NCI-H2227 (cell line): Measurements from ENCODE around the gene ESAM.
A peak's percentile ranks its signal among the peaks of the same experiment; 100 is the strongest.
"Not testable (repeated sequence)": the region's sequence is repeated elsewhere in the genome, so short reads cannot be mapped to it uniquely, and the experiment has no call there.

Experiments
- DNase-seq: peaks from one replicate; lab custom pipeline; 2025; ENCODE audit not compliant: unreplicated experiment; lab: John Stamatoyannopoulos, UW

Gene ESAM

GRCh38 chr11:124776865-124777645 is 15.0 kb upstream of the ESAM start:
- no peak for DNase-seq

GRCh38 chr11:124770959-124771358 is 8.9 kb upstream of the ESAM start:
- DNase-seq: not testable (repeated sequence)

GRCh38 chr11:124769806-124770774 is 8.0 kb upstream of the ESAM start:
- DNase-seq: no peak

- DNase-seq: no peak
Measured at GRCh38 chr11:124768914-124769313, 6.8 kb upstream of the ESAM start.

GRCh38 chr11:124766156-124766555 is 4.1 kb upstream of the ESAM start:
- DNase-seq: no peak

GRCh38 chr11:124763156-124763947 is 1.3 kb upstream of the ESAM start:
- peak; percentile 82 for DNase-seq

GRCh38 chr11:124762624-124763155 is 600 bp upstream of the ESAM start:
- DNase-seq: no peak

- no peak for DNase-seq
Measured at GRCh38 chr11:124761301-124762104, 587 bp downstream of the ESAM start.

GRCh38 chr11:124760806-124761205 is 1.3 kb downstream of the ESAM start:
- DNase-seq: no peak

GRCh38 chr11:124760205-124760652 is 1.9 kb downstream of the ESAM start:
- DNase-seq: no peak

- DNase-seq: no peak
Measured at GRCh38 chr11:124759266-124760204, 2.6 kb downstream of the ESAM start.

GRCh38 chr11:124758355-124759265 is 3.5 kb downstream of the ESAM start:
- DNase-seq: peak; percentile 90

- DNase-seq: no peak
Measured at GRCh38 chr11:124757320-124757719, 4.8 kb downstream of the ESAM start.

- no peak for DNase-seq
Measured at GRCh38 chr11:124756753-124757227, 5.3 kb downstream of the ESAM start.

GRCh38 chr11:124756033-124756752 is 5.9 kb downstream of the ESAM start:
- no peak for DNase-seq

GRCh38 chr11:124754710-124755109 is 7.4 kb downstream of the ESAM start:
- DNase-seq: no peak

- no peak for DNase-seq
Measured at GRCh38 chr11:124754309-124754708, 7.8 kb downstream of the ESAM start.
